Fibroblast of villous mesenchyme (primary cell): ENCODE data around the gene SLC16A12. TPM values are rescaled to one million over a fixed set of nuclear protein-coding genes. Genes with fewer than 3 reads are reported as not detected.
"Not testable (repeated sequence)": the region's sequence is repeated elsewhere in the genome, so short reads cannot be mapped to it uniquely, and the experiment has no call there.

Source experiments
- DNase-seq: peaks from one replicate; pipeline ENCODE4 v3.0.0-alpha.2; 2010; ENCODE audit warnings: low read depth
- H3K4me3 ChIP-seq: 2 replicates; pipeline ENCODE4 v1.5.1; 2011; ENCODE audit warnings: low read depth, mild to moderate bottlenecking, low read length
- CTCF ChIP-seq: IDR thresholded peaks from 2 replicates; pipeline ENCODE4 v1.5.1; 2012; ENCODE audit warnings: low read depth, mild to moderate bottlenecking, low read length; ENCODE audit not compliant: insufficient read depth
- total RNA-seq: library from RNA; depleted of rRNA; stranded (reverse); fragments of >200 nt; gene quantifications from 2 replicates; pipeline ENCODE4 v1.2.3, GENCODE V29; 2012

SLC16A12 gene
- total RNA-seq, 1 donor = under 0.01 TPM

DNA sequence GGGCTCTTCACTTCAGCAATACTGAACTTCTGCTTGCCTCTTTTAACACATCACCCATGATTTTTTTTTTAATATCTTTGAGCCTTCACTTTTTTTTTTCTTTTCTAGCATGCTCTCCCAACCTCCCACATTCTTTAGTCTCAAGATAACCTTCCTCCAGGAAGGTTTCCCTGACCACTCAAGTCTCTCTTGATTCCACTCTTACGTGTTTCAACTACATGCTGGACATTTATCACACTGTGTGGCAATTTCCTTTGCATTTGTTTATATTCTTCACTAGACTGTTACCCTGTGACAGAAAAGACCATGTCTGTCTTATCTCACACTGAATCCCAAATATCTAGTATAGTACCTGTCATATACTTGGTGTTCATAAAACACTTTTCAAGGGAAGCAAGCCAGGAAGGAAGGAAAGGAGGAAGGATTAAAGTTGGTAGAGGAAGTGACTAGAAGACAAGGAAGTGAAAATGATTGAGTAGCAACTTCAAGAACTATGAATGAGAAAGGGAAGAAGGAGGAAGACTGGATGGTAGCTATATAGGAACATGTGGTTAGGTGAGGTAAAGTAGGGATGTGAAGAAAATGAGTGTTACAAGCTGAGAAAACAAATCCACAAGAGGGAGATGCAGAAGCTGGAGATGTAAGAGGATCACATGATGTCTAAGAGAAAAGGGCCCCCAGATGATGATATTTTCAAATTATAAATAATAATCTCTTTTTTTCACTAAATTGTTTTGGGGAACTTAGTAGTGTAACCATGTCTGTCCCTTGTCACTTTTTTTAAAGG, 80.6 kb downstream of the SLC16A12 start:
- peak; percentile 70 for DNase-seq
- H3K4me3 ChIP-seq = no peak overlapping the region
- TF ChIP-seq CTCF = no peak

GRCh38 chr10:89452193-89452592, 83.2 kb downstream of the SLC16A12 start:
- no peak overlapping the region for H3K4me3 ChIP-seq
- TF ChIP-seq CTCF = no peak
- no peak for DNase-seq

GRCh38 chr10:89450901-89451300, 84.5 kb downstream of the SLC16A12 start:
- no peak overlapping the region for H3K4me3 ChIP-seq
- no peak for TF ChIP-seq CTCF
- DNase-seq = peak; percentile 32

DNA sequence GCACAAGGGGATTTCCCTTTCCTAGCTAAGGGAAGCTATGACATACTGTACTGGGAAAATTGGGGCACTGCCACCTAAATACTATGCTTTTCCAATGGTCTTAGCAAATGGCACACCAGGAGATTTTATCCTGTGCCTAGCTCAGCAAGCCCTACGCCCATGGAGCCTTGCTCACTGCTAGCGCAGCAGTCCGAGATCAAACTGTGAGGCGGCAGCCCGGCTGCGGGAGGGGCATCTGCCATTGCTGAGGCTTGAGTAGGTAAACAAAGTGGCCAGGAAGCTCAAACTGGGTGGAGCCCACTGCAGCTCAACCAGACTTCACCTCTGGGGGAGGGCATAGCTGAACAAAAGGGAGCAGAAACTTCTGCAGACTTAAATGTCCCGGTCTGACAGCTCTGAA, 90.6 kb downstream of the SLC16A12 start:
- not testable (repeated sequence) for H3K4me3 ChIP-seq

DNA sequence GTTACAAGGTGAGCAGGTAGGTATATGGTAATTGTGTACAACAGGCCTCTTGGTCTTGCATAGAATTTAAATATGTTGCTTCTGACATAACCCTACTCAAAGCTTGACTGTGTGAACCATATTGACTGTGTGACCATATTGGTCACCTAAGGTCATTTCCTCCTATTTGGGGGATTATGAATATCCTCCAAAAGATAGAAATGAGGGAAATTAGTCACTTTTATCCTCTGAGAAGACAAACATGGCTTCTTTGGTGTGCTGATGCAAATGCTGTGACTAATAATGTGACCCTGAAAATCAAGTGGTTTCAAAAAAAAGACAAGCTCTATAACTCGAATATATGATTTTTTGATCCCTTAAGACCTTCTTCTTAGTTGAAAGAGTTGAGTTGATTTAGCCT, 93.1 kb downstream of the SLC16A12 start:
- no peak overlapping the region for H3K4me3 ChIP-seq
- no peak for TF ChIP-seq CTCF
- DNase-seq = no peak

More for the DNA sequence above, 90.6 kb downstream of the SLC16A12 start:
- not testable (repeated sequence) for DNase-seq

GRCh38 chr10:89440226-89441009, 95.0 kb downstream of the SLC16A12 start:
- DNase-seq = no peak
- no peak for TF ChIP-seq CTCF
- no peak overlapping the region for H3K4me3 ChIP-seq

- H3K4me3 ChIP-seq = no peak overlapping the region
- no peak for TF ChIP-seq CTCF
- DNase-seq = no peak
Measured at GRCh38 chr10:89438525-89438924, 96.9 kb downstream of the SLC16A12 start.
